OCI-LY1 (cell line): ENCODE measurements around the gene SVIP.

Experiments used
- EZH2 ChIP-seq: fragments of 200-600 bp; sonication (generic), shearing (Covaris generic); IDR thresholded peaks from 2 replicates; pipeline ENCODE4 v1.8.0; 2017; ENCODE audit warnings: borderline replicate concordance, mixed run types, mild to moderate bottlenecking, antibody characterized with exemption, low read length, moderate library complexity, mixed read lengths
- TF ChIP-seq, protein P1 (sequence below): fragments of 200-600 bp; sonication (generic), shearing (Covaris generic); IDR thresholded peaks from 2 replicates; pipeline ENCODE4 v1.5.1; 2017; ENCODE audit warnings: mild to moderate bottlenecking, antibody characterized with exemption, low read length, moderate library complexity, mixed read lengths

DNA sequence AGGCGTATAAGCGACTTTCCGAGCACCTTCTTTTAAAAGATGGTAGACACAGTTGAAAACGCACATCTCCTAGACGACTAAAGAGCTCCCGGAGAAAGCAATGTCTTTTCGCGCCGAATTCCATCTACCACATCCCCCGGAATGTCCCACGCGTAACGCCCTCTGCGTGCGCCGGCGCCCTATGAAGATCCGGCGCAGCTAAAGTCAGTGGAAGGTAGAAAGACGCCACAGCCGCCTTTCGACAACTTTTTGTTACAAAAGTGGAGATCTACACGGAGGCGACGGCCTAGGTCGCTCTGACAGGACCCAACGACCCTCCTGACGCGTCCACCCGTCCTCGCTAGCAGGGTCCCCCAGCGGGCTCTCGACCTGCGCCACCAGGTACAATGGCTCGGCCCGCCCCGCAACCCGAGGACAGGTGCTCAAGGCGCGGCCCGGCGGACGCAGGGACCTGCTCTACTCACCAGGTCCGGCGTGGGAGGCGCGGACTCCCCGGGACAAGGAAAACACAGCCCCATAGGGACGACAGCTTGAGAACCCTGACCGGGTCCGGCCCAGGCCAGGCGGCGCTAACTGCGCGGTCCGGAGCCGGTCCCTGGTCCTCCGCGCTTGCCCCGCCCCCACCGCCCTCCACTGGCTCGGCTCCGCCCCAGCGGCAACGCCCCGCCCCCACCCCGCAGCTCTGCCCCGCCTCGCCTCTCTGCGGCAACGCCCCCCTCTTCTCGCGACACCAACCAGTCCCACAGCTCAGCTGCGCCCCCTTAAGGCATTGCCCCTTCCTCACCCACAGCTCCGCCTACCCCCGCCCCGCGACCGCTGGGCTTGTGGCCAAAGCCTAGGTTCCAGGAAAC, at the start of gene SVIP:
- TF ChIP-seq, protein P1, sequence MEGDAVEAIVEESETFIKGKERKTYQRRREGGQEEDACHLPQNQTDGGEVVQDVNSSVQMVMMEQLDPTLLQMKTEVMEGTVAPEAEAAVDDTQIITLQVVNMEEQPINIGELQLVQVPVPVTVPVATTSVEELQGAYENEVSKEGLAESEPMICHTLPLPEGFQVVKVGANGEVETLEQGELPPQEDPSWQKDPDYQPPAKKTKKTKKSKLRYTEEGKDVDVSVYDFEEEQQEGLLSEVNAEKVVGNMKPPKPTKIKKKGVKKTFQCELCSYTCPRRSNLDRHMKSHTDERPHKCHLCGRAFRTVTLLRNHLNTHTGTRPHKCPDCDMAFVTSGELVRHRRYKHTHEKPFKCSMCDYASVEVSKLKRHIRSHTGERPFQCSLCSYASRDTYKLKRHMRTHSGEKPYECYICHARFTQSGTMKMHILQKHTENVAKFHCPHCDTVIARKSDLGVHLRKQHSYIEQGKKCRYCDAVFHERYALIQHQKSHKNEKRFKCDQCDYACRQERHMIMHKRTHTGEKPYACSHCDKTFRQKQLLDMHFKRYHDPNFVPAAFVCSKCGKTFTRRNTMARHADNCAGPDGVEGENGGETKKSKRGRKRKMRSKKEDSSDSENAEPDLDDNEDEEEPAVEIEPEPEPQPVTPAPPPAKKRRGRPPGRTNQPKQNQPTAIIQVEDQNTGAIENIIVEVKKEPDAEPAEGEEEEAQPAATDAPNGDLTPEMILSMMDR, result peak; percentile 71
- TF ChIP-seq EZH2, result no peak
